HUDEP-2 (cell line): ENCODE measurements around the gene TMEM150C.
A peak's percentile ranks its signal among the peaks of the same experiment; 100 is the strongest.
"Not testable (repeated sequence)": the region's sequence is repeated elsewhere in the genome, so short reads cannot be mapped to it uniquely, and the experiment has no call there.

Experiments used
- DNase-seq, 76 experiments: peaks; one replicate each; lab custom pipeline; 2025; ENCODE audit not compliant: unreplicated experiment in 76 of 76; lab: John Stamatoyannopoulos, UW

Gene TMEM150C

DNA sequence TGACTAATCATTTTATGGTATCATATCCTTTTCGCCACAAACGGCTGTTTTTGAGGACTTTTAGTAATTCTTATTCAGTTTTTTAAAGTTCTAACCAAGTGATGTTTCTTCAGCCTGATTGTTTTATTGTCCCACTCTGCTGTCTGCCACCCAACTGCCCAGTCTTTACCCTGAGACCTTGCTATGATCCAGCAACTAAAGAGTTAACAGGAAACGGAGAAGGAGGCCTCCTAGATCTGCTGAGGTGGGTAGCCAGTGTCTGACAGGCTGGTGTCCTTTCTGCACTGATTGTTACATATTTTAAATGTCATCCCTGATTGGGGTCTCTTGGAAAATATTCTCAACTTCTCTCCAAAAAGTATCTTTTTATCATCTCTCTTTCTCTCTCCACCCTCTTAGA, 7.9 kb upstream of the TMEM150C start:
- DNase-seq = no peak

DNA sequence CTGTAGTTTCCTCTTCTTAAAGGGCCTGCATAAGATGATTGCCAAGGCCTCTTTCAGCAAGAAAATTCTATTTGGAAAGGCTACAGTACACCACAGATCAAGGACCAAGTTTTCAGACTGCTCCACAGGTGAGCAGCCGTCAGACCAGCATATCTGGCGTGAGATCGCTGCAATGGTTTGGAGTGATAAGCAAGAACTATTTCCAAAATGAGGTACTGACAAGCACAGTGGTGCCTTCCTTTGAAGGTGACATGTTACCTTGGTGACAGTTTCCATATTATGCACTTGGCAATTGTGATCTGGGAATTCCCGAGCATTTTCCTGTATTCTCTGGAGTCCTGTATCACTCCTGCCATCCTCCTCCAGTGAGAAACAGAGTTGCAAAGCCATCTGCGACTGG, 7.3 kb upstream of the TMEM150C start:
- DNase-seq = no peak

DNA sequence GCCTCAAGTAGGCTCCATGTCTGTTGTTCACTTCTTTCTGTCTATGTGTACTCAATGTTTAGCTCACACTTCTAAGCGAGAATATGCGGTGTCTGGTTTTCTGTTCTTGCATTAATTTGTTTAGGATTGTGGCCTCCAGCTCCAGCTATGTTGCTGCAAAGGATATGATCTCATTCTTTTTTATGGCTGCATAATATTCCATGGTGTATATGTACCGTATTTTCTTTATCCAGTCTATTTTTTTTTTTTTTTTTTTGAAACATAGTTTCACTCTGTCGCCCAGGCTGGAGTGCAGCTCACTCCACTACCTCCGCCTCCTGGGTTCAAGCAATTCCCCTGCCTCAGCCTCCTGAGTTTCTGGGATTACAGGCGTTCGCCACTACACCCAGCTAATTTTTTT, 5.7 kb upstream of the TMEM150C start:
- DNase-seq = no peak

DNA sequence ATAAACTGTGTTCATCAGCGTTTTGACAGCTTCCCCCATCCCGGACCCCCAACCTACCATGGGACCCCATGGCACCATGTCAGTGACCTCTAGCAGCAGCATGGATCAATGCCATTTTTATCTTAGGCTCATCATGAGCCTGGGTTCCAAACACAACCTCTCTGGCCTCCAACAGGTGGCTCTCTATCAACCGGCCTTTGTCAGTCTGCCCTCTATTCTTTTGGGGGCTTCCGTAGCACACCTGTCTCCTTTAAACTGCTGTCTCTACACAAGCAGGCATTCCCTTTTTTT, 721 bp upstream of the TMEM150C start:
- DNase-seq = no peak

DNA sequence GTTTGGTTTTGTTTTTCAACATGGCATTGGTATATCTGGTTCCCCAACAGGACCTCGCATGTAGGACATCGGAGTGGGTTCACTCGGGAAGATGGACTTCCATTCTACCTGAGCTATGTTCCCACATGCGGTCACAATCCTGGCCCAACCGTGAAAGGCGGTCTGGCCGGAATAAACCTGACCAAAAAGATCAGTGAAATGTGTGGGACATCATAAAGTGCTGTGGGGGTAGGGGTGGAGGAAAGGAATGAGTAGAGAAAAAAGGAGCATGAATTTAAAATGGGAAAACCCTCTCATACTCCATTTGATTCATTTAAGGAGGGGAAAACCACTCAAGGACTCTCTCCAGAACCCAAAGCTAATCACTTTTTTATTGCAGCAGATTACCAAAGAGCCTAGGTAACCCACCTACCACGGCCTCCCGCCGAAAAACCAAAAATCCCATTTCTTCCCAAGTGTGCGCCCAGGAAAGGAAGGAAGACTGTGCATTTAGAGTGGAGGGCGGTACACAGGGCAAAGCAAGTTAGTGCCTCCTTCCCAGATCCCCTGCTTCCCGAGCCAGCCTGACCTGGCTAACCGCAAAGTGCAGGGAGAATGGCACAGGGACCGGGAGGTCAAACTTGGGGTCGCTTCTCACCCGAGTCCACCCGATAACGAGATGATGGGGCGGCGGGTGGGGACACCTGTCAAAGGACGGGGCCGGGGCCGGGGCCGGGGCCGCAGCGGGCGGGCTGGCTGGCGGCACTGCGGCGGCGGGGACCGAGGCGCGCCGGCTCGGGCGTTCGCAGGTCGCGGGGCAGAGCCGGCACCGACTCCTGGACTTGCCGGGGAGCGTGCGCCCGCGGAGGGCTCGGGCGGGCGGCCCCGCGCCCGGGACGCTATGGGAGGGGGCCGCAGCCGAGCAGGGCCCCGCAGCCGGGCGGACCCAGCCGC, 669 bp downstream of the TMEM150C start:
- DNase-seq = no peak

DNA sequence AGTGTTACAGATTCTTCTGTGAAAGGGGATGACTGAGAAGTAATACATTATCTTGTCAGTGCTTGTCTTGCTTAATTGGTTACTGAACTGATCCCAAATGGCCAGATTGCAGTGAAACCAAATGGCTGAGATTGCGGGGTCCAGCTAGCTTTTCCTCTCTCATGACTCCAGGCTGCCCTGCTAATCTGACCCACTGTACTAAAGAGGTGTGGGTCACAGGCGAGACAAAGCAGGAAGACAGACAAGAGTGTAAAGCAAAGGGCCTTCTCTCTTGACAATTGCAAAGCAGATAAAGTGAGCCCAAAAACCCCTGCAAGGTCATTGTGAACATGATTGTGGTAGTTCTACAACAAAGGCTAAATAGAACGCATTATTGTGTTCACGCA, 2.1 kb downstream of the TMEM150C start:
- no peak for DNase-seq

DNA sequence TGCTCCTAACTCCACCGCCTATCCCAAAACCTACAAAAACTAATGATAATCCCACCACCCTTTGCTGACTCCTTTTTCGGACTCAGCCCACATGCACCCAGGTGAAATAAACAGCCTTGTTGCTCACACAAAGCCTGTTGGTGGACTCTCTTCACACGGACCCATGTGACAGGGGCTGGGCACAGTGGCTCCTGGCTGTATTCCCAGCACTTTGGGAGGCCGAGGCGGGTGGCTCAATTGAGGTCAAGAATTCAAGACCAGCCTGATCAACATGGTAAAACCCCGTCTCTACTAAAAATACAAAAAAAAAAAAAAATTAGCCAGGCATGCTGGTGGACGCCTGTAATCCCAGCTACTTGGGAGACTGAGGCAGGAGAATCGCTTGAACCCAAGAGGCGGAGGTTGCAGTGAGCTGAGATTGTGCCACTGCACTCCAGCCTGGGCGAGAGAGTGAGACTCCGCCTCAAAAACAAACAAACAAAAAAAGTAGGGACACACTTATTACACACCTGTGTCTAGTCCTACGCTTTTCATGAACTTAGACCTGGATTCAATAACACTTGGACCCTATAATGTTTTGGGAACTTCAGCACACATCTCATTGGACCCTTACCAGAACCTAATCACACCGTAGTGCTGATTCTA, 2.6 kb downstream of the TMEM150C start:
- DNase-seq = not testable (repeated sequence)

DNA sequence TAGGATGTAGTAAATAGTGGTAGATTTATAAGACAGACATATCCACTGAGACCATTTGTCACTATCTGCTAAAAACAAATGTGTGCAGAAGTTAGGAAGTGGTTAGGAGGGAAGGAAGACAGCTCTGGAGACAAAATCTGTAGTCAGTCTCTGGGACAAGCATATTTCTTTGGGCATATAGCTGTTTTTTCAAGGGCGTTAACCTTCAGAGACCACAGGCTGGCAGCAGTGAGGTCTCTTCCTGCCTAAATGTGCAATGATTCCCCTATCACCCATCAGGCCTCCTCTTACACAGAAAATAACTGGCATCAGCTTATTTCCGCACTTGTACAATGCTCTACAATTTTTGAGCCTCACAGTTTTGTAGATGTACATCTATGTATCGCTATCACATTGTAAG, 6.5 kb downstream of the TMEM150C start:
- DNase-seq = peak in 1 of 76 experiments; percentile 1

DNA sequence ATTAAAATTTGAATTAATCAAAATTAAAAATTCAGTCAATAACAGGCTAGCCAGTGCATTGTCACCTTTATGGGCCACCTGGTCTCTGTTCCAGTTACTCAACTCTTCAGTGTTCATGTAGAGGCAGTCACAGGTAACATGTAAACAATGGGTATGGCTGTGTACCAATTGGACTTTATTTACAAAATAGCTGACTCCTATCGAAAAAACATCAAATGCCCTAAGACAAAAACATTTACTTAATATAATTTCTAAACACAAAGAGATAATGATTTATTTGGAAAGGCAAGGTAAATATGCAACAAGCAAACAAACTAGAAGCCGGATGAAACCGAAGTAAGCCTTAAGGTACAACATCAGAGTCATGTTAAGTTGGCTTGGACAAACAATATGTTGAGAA, 8.8 kb downstream of the TMEM150C start:
- DNase-seq = no peak

DNA sequence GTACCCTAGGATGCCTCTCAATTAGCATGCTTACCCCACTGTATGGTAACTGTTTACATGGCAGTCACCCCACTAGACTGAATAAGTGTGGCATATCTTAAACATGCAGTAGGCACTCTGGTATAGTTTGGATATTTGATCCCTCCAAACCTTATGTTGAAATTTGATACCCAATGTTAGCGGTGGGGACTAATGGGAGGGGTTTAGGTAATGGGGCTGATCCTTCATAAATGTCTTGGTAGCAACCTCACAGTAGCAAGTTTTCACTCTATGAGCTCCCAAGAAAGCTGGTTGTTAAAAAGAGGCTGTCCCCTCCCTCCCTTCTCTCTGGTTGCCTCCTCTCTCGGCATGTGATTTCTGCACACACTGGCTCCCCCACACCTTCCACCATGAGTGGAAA, 10.1 kb downstream of the TMEM150C start:
- no peak for DNase-seq

DNA sequence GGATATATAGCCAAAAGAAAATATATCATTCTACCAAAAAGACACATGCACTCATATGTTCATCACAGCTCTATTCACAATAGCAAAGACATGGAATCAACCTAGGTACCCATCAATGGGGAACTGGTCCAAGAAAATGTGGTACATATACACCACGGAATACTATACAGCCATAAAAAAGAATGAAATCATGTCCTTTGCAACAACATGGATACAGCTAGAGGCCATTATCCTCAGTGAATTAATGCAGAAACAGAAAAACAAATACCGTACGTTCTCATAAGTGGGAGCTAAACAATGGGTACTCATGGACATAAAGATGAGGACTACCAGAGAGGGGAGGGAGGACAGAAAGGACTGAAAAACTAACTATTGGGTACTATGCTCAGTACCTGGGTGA, 13.9 kb downstream of the TMEM150C start:
- DNase-seq = not testable (repeated sequence)

DNA sequence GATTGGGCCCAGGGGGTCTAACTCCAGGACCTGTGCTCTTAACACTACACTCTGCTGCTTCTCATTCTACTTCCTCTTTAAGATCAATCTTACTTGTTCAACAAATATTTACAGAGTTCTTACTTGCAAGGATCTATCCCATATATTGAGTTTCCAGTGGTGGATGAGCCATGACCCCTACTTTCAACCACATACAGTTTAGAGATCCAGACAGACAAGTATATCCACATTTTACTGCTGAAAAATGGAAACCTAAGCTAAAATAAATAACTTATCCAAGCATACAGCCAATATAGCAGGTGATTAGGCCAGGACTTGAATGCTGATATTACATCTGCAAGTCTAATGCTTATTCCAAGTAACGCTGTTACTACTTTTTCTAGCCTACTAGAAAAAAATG, 18.7 kb downstream of the TMEM150C start:
- DNase-seq = no peak

DNA sequence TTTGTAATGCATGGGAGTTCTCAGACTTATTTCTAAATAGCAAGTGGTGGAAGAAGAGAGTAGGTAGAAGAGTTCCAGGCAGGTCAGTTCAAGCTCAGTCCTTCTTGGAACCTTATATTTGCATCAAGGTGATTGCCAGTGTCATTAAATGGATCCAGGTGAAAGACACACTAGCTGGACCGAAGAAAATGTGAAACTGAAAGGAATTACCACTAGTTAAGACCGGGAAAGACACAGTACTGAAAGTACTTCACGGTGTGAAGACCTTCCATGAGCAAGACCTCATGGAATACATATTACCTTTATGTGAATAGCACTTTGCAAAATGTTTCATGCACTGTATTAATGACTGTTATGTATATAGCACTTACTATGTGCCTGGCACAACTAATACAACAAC, 19.1 kb downstream of the TMEM150C start:
- no peak for DNase-seq

DNA sequence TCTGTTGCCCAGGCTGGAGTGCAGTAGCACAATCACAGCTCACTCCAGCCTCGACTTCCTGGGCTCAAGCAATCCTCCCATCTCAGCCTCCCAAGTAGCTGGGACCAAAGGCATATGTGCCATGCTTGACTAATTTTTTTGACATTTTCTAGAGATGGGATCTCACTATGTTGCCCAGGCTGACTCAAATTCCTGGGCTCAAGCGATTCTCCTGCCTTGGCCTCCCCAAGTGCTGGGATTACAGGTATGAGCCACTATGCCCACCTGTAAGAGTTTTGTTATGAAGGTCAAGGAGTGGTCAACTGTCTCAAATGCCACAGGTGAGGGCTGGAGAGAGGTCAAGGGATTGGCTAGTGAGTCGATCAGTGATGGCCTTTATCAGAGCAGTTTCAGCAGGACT, 32.5 kb downstream of the TMEM150C start:
- no peak for DNase-seq

DNA sequence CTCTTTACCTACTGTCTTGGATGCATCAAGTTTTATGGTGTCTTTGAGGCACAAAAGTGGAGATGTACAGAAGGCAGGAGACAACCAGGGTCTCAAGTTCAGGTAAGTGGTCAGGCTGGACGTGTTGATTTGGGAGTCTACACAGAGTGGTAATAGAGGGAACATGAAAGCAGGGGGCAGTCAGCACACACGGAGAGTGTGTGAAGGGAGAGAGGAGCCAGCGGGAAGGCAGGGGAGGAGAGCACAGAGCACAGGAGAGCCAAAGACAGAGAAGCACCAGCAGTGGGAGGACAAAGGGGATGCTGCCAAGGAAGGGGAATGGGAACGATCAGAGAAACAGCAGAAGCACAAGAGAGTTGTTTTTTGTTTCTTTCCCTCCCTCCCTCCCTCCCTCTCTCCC, 32.9 kb downstream of the TMEM150C start:
- no peak for DNase-seq

DNA sequence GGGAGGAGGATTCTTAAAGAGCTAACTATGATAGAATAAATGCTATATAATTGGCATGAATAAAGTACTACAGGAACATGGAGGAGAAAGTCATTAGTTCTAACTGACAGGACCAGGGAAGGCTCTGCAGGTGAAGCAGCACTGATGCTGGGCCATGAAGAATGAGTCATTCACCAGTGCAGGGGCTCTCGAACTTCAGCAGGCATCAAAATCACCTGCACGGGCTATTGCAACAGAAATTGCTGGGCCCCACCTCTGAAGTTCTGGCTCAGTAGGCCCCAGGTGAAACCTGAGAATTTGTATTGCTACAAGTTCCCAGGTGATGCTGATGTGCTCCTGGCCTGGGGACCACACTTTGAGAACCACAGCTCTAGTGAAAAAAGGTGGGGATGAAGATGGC, 33.7 kb downstream of the TMEM150C start:
- no peak for DNase-seq

DNA sequence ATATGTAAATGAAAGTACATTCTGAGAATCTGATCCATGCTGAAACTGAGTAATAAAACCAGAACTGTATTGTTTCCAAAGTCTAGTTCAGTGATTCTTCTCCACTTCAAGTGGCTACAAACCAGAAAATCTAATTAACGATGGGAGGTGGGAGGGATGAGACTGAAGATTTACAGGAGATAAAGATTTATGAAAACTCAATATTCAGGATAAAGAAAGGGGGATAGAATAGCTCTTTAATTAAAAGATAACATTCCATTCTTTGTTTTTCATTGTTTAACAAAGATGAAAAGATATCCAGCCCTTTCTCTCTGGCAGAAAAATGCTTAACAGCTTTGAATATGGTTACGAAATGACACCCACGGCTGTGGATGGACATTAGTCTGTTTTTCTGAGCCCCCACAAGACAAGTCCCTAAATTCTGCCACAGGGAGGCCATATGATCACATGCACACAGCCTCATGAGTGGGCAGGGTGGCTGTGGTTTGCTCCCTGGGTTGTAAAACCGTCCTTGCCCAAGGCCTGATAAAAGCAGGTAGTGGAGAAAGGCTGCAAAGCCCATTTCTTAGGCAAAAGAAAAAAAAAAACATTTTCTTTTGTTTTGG, 36.4 kb downstream of the TMEM150C start:
- no peak for DNase-seq

DNA sequence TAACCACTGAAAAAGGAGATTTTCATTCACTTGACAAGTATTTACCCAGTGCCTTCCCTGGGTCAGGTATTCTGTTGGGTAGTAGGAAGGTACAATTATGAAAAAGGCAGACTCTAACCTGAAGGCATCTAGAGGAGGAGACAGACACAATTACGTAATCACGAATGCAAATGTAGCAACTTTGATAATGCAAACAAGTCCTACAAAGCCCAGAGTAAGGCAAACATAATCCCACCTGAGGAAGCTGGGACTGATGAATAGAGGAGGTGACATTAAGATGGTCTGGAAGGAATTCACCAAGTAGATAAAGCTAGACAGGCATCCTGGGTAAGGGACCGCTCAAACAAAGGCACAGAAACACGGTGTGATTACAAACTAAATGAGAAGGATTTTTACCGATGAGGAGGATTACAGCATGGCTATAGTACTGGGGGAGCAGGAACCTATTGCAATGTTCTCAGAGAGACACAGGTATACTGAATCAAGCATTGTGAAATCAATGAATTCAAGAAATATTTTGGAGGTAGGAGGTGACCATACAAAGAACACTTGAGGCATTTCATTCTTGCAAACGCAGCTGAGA, 37.1 kb downstream of the TMEM150C start:
- DNase-seq = no peak

DNA sequence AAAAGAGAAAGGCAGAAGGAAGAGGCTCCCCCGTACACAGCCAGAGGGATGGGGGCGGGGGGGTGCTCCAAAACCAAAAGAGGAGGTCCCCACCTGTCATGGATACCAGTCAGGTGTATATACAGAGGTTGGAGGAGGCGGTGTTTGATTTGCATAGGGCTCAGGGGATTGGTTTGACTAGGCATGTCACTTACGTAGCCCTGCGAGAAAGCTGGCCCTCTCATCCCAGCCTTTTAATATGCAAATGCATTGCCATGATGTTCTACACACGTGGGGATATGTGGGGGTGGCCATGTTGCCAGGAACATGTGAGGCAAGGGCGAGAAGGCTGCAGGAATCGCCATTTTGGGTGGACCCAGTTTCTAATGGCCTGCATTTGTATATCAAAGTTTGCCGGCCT, 38.6 kb downstream of the TMEM150C start:
- DNase-seq = no peak

DNA sequence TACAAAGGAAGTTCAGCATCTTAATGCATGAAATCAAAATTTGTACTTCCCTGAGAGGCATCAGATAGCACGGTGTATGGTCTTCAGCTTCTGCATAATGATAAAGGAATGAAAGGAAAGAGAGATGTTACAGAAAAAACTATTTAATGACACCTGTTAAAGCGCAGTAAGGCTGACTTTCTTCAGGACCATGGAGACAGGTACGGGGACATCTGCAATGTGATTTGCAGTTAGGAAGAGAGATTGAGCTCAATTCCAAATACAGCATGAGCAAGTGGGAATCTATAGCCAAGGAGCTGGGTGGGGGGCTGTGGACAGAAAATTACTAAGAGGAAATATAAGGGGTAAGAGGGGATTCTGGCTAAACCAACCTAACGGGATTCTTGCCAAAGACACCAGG, 39.3 kb downstream of the TMEM150C start:
- DNase-seq = no peak

DNA sequence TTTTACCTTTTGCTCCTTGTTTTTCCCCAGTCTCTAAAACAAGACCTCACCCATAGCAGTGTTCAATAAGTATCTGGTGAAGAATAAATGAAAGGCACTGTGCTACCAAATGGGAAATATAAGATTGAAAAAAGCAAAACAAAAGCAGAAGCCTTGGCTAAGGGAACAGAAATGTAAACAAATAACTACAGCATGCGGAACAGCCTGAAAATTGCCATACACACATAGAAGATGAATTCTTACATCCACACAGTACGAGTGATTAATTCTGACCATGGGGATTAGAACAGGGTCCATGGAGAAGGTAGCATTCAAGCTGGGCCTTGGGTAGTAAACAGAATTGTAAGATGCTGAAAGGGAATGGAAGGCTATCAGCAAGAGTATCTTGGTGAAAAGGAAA, 40.5 kb downstream of the TMEM150C start:
- no peak for DNase-seq

DNA sequence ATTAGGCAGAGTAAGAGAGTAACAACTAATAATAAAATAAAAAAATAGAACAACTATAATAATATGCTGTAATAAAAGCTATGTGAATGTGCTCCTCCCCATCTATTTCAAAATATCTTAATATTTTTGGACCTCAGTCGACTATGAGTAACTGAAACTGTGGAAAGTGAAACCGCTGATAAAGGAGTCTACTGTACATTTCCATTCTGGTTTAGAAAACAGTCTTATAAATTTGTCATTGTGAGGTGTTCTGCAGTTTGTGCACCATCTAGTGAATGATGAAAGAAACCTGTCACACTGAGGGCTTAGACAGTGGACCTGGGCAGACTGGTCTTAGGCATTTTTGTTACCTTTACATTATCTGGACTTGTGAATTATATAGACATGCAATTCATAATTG, 42.0 kb downstream of the TMEM150C start:
- no peak for DNase-seq
